H1 (cell line): ENCODE results near the gene TRAPPC12.

Source experiments
- RNF2 ChIP-seq: fragments of 200-900, 300-1000 bp; sonication (generic); IDR thresholded peaks from 2 replicates; pipeline ENCODE4 v1.7.1; 2016; ENCODE audit warnings: borderline replicate concordance, low read depth, mild to moderate bottlenecking, antibody characterized with exemption, low read length; ENCODE audit not compliant: poor library complexity, severe bottlenecking; ENCODE audit errors: missing control alignments
- SRF ChIP-seq: IDR thresholded peaks from 2 replicates; pipeline ENCODE4 v1.6.1; 2011; ENCODE audit warnings: mild to moderate bottlenecking, low read depth, low read length, moderate library complexity

DNA sequence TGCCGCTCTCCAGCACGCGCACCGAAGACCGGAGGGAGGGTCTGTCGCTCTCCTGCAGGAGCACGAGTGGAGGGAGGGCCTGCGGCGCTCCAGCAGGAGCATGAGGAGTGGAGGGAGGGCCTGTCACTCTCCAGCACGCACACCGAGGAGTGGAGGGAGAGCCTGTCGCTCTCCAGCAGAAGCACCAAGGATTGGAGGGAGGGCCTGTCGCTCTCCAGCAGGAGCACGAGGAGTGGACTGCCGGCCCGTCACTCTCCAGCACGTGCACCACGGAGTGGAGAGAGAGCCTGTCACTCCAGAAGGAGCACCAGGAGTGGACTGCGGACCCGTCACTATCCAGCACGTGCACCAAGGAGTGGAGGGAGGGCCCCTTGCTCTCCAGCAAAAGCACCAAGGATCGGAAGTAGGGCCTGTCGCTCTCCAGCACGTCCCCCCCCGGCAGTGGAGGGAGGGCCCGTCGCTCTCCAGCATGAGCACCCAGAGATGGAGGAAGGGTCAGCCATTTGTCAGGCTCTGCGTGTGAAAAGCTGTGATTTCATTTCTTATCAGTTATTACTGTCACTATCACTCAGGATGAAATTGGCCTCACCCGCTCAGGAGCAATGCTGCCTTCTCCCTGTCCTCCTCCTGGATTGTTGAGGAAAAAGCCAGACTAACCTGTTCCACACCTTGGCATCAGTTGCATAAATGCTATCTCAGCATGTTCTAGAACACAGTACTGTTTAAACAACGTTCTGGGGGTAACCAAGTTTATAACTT, 103.9 kb downstream of the TRAPPC12 start:
- no peak for TF ChIP-seq SRF
- no peak for TF ChIP-seq RNF2
